Measurements from ENCODE around the gene LDLR. TPM values are rescaled to one million over a fixed set of nuclear protein-coding genes. Genes with fewer than 3 reads are reported as not detected.

Gene LDLR
- total and polyA plus RNA-seq, 2 of the 4 experiments (the other 2 are of a cell fraction), result 45.2 to 53.8 TPM

DNA sequence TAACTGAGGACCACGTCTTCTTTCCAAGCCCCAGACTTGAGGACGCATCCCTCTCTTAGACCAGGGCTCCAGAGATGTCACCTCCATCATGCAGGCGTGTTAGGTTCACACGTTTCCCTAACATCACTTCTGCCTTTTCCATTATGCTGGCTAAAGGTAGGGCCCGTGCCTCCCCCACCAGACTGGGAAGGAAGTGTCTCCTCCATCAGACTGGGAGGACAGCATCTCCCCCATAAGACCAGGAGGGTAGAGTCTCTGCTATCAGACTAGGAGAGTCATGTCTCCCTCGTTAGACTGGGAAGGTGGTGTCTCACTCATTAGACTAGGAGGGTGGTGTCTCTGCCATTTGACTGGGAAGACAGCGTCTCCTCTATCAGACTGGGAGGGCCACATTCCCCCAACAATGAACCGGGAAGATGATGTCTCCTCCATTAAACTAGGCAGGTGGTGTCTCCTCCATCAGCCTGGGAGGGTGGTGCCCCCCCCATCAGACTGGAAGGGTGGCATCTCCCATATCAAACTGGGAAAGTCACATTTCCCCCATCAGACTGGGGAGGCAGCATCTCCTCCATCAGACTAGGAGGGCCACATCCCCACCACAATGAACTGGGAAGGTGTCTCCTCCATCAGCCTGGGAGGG lies 84.4 kb downstream of the LDLR start:
- in situ Hi-C loops (cut with MboI; ENCODE audit: low sequenced_read_pairs), result no loop called here
- CTCF ChIA-PET, result no interaction called here
- POLR2A ChIA-PET (ENCODE audit: unreplicated experiment), result no interaction called here

More for the DNA sequence above, 84.4 kb downstream of the LDLR start:
- no peak overlapping the region for H3K4me3 ChIP-seq (ENCODE audit: insufficient read depth, low read depth, low read length)
- H3K27ac ChIP-seq (ENCODE audit: insufficient read depth, low read length), result no peak overlapping the region
- no peaks in the 10 kb centered on the region; the same call in none of the 2 replicates for H4K20me1 ChIP-seq (ENCODE audit: insufficient read depth, low read length)
- no peak overlapping the region for H4K8ac ChIP-seq (ENCODE audit: low read depth in 2 of 2, low read length in 2 of 2)
- no peak overlapping the region for H2AK9ac ChIP-seq (replicated peaks; ENCODE audit: low read depth, low read length, poor library complexity)
- H3K56ac ChIP-seq (ENCODE audit: extremely low read depth, insufficient read depth, low read length), result no peak overlapping the region
- peaks cover 3% of the 10 kb centered on the region; the same call in 1 of the 2 replicates for H3K9me1 ChIP-seq (ENCODE audit: insufficient read depth, low read length)
- no peak overlapping the region for H3K18ac ChIP-seq (ENCODE audit: low read depth, low read length)
- dilution Hi-C loops (cut with HindIII; ENCODE audit: low sequenced_read_pairs, unreplicated experiment) (no loop called here), intact Hi-C loops (cut with micrococcal nuclease) (no loop called here)
- peaks cover 24 to 64% of the 10 kb centered on the region in 2 experiments for H3K79me1 ChIP-seq (ENCODE audit: low read depth in 1 of 2, low read length in 2 of 2)
- H2AFZ ChIP-seq (replicated peaks; ENCODE audit: low read length, poor library complexity), result no peak overlapping the region
- no peak overlapping the region for H2BK20ac ChIP-seq (ENCODE audit: low read depth, low read length)
- H4K5ac ChIP-seq (ENCODE audit: low read depth, low read length), result no peak overlapping the region
- H3K4me2 ChIP-seq (ENCODE audit: low read depth, low read length), result no peak overlapping the region
- H3K27me3 ChIP-seq (ENCODE audit: control insufficient read depth, insufficient read depth, low read length), result no peaks in the 10 kb centered on the region
- H3K9ac ChIP-seq (ENCODE audit: low read depth, low read length), result no peak overlapping the region
- DNase-seq (no peak), ATAC-seq (ENCODE audit: low read depth) (no peak)
- BruUV-seq (replicated peaks), result no TSS peak
- H3K4me1 ChIP-seq (ENCODE audit: control insufficient read depth, insufficient read depth, low read length), result 0 out of 2 replicates have a peak, but pooled peaks cover 1% of the 10 kb centered on the region
- H3K23ac ChIP-seq (ENCODE audit: low read depth, low read length), result no peak overlapping the region
- H2BK15ac ChIP-seq (ENCODE audit: low read depth, low read length), result no peak overlapping the region
- H2AK5ac ChIP-seq (ENCODE audit: low read depth, low read length), result no peak overlapping the region; the same call in 1 of the 2 replicates
- H3K14ac ChIP-seq (replicated peaks; ENCODE audit: low read depth, low read length), result no peak overlapping the region
- TF ChIP-seq MXI1 (IDR thresholded peaks at IDR 0.05; ENCODE audit: borderline replicate concordance, low read depth, low read length) (no peak), USF2 (IDR thresholded peaks at IDR 0.05; ENCODE audit: low read depth, low read length) (no peak), SMC3 (IDR thresholded peaks at IDR 0.05; ENCODE audit: low read depth, low read length) (no peak), NFE2L2 (IDR thresholded peaks at IDR 0.05; ENCODE audit: low read depth, low read length) (no peak), RAD21 (IDR thresholded peaks at IDR 0.05; ENCODE audit: low read length) (no peak), BHLHE40 (IDR thresholded peaks at IDR 0.05; ENCODE audit: low read depth, low read length) (no peak), CHD1 (IDR thresholded peaks at IDR 0.05; ENCODE audit: low read depth, low read length) (no peak), RCOR1 (IDR thresholded peaks at IDR 0.05; ENCODE audit: insufficient replicate concordance, low read length) (no peak), RFX5 (IDR thresholded peaks at IDR 0.05; ENCODE audit: low read depth, low read length) (no peak), FOS (IDR thresholded peaks at IDR 0.05; ENCODE audit: low read depth, low read length) (no peak), CTCF (conservative IDR thresholded peaks at IDR 0.05; ENCODE audit: low read depth, low read length) (no peak), POLR2A (IDR thresholded peaks at IDR 0.05; ENCODE audit: low read depth, low read length) (no peak), MAFK (IDR thresholded peaks at IDR 0.05; ENCODE audit: low read depth, low read length) (no peak), MAZ (IDR thresholded peaks at IDR 0.05; ENCODE audit: borderline replicate concordance, low read depth, low read length) (no peak), CEBPB (IDR thresholded peaks at IDR 0.05; ENCODE audit: low read depth, low read length) (no peak)
- TF ChIP-seq, protein P1, sequence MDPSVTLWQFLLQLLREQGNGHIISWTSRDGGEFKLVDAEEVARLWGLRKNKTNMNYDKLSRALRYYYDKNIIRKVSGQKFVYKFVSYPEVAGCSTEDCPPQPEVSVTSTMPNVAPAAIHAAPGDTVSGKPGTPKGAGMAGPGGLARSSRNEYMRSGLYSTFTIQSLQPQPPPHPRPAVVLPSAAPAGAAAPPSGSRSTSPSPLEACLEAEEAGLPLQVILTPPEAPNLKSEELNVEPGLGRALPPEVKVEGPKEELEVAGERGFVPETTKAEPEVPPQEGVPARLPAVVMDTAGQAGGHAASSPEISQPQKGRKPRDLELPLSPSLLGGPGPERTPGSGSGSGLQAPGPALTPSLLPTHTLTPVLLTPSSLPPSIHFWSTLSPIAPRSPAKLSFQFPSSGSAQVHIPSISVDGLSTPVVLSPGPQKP (IDR thresholded peaks at IDR 0.05; ENCODE audit: borderline replicate concordance, low read depth, low read length), result no peak
- WGBS, 2 experiments (ENCODE audit: extremely low coverage in 2 of 2, insufficient read length in 1 of 2), result 60% methylated on average over 1 of the region's 8 CpGs; no CpG with 5 or more reads in 1 of the 2 experiments
- no peak overlapping the region for H2BK5ac ChIP-seq (ENCODE audit: low read depth, low read length, poor library complexity, severe bottlenecking)
- H3K4ac ChIP-seq (ENCODE audit: low read depth, low read length), result no peak overlapping the region
- H3K9me3 ChIP-seq (ENCODE audit: control insufficient read depth, insufficient read depth, low read length), result no peaks in the 10 kb centered on the region
- H3K36me3 ChIP-seq (ENCODE audit: control insufficient read depth, insufficient read depth, low read length), result peaks cover 84% of the 10 kb centered on the region
- no peak overlapping the region for H4K91ac ChIP-seq (ENCODE audit: insufficient read depth, low read depth, low read length)
- no peak overlapping the region for H2BK120ac ChIP-seq (ENCODE audit: low read depth, low read length)
